Right cardiac atrium (tissue), 5 donors: Measurements from ENCODE around the gene KIF15. TPM values are rescaled to one million over a fixed set of nuclear protein-coding genes. Genes with fewer than 3 reads are reported as not detected.

Experiments
- ATAC-seq, 2 donors: fragments of 200-7000 bp; cut with Tn5 transposase; one replicate each; pipeline versions ENCODE4 v1.8.0 to v1.9.1; 2020; ENCODE audit warnings: moderate library complexity in 2 of 2, mild to moderate bottlenecking in 1 of 2
- DNase-seq, 3 donors: peaks; one replicate each; pipeline ENCODE4 v3.0.0-alpha.2; 2020
- H3K27ac ChIP-seq: one replicate; pipeline ENCODE4 v1.5.1; 2013; ENCODE audit warnings: mild to moderate bottlenecking, low read length, control low read depth, moderate library complexity
- H3K27me3 ChIP-seq: one replicate; pipeline ENCODE4 v1.6.1; 2013; ENCODE audit not compliant: control insufficient read depth, insufficient read depth
- H3K4me1 ChIP-seq: one replicate; pipeline ENCODE4 v1.6.1; 2013; ENCODE audit warnings: low read length; ENCODE audit not compliant: control insufficient read depth, insufficient read depth
- H3K4me3 ChIP-seq: one replicate; pipeline ENCODE4 v1.5.1; 2013; ENCODE audit warnings: low read length, control low read depth
- H3K9me3 ChIP-seq: one replicate; pipeline ENCODE4 v1.6.1; 2013; ENCODE audit warnings: low read length; ENCODE audit not compliant: control insufficient read depth
- WGBS: extraction: QIAGEN DNeasy Blood & Tissue Kit; methylation state at CpG from one replicate; pipeline ENCODE4 v1.1.7; 2013; 5-methylcytosine and 5-hydroxymethylcytosine counted together
- intact Hi-C, 4 donors: fragments of 100-400 bp; cut with DNase I; formaldehyde crosslinking; loops; one replicate each; pipeline versions ENCODE4 v1.11.0 to v1.14.0; 2022 to 2023
- polyA plus RNA-seq: library from polyadenylated mRNA; stranded (reverse); fragments of 200-250 nt; gene quantifications from one replicate; pipeline ENCODE4 v1.2.3, GENCODE V29; 2013
- total RNA-seq, 4 donors: library from RNA; stranded (reverse); fragmentation: NEBNext Ultra II Directional; extraction: Animal tissue kit (Norgen Biotek cat#: 25700); gene quantifications; one replicate each; pipeline ENCODE4 v1.2.1, GENCODE V29; 2021
- donor health status: healthy with polysubstance abuse.
- donor health status: DM: no; HTN: yes; CAD: no.
- donor health status: DM: no; HTN: no; CAD: no.
- donor health status: DM: no; HTN: yes; CAD: no; lungs with severe emphysema.
- donor health status: DM: yes; HTN: yes; CAD: no.

The KIF15 gene
- total and polyA plus RNA-seq, 5 donors: 0.25 to 1.3 (median 0.29) TPM

DNA sequence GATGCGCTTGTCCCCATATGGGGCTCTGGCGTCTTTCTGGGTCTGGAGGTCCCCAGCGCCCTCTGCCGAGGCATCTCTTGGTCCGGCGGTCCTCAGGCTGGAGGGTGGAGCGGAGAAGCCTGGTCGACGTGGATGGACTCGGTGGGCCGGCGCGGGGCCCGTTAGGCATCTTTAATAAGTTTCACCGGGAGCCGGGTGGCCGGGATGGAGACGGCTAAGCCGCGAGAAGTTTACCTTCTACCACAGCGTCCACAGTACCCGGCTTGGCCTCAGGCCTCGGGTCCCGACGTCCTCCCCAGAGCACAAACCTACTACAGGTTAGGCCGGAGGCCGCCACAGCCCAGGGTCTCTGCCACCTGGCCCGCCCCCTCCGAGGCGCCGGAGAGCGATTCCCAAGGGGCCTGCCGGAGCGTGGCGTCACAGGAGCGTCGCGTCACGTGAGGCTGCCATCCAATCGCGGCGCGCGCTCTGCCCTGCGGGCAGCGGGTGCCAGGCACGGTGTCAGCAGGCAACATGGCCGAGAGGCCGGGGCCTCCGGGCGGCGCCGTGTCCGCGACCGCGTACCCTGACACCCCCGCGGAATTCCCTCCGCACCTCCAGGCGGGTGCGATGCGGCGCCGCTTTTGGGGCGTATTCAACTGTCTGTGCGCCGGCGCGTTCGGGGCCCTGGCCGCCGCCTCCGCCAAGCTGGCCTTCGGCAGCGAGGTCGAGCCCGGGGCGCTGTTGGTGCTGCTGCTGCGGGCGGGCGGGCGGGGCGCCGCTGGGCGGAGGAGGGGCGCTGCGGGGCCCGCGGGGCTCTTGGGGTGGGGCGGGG lies 100.0 kb downstream of the KIF15 start, which contains the start of gene TMEM42:
TMEM42 (plus strand) TSS at position 501 of the 814 bp plus-strand sequence; CDS start at position 514, 13 bp downstream.
- peak; percentile 93 to 97 (median 97) for DNase-seq
- no peaks in the 10 kb centered on the region for H3K4me1 ChIP-seq
- H3K27ac ChIP-seq: peak within 1 kb of the TSS; percentile 75
- peak within 1 kb of the TSS; percentile 62 for H3K4me3 ChIP-seq
- no peaks in the 10 kb centered on the region for H3K9me3 ChIP-seq
- WGBS: 2% methylated on average over 90 of the region's 91 CpGs
- H3K27me3 ChIP-seq: no peaks in the 10 kb centered on the region
- intact Hi-C loops: loop anchor here in 1 of 4 donors (10.0 kb wide), 1 partner anchor 97 kb away; the partner anchor contains the start of genes KIAA1143 and KIF15
- peak; percentile 98 to 99 for ATAC-seq

DNA sequence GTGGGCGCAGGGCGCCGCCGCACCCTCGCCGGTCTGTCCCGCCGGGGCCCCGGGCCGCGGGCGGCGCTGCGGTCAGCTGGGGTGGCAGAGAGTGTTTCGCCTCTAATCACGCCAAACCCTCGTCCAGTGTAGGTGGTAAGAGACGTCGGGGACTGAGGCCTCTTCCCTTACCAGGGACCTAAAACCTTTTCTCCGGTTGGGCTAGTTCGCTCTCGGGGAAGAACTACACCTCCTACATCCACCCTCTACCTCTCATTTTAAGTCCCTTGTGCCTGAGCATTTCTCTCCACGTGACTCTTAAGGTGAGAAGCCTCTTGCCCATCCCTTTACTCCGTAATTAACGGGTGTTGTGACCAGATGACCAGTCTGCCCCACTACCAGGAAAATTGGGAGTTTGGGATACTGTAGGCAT lies 100.6 kb downstream of the KIF15 start:
- Histone ChIP-seq H3K27me3 (no peaks in the 10 kb centered on the region), H3K4me1 (no peaks in the 10 kb centered on the region), H3K27ac (peak overlapping the region; percentile 42), H3K9me3 (no peaks in the 10 kb centered on the region), H3K4me3 (peak overlapping the region; percentile 62)
- DNase-seq: no peak
- WGBS: under 1% methylated on average over 25 of the region's 25 CpGs
- ATAC-seq: no peak
- intact Hi-C loops: loop anchor here in 1 of 4 donors (10.0 kb wide), 1 partner anchor 97 kb away; the partner anchor contains the start of genes KIAA1143 and KIF15

DNA sequence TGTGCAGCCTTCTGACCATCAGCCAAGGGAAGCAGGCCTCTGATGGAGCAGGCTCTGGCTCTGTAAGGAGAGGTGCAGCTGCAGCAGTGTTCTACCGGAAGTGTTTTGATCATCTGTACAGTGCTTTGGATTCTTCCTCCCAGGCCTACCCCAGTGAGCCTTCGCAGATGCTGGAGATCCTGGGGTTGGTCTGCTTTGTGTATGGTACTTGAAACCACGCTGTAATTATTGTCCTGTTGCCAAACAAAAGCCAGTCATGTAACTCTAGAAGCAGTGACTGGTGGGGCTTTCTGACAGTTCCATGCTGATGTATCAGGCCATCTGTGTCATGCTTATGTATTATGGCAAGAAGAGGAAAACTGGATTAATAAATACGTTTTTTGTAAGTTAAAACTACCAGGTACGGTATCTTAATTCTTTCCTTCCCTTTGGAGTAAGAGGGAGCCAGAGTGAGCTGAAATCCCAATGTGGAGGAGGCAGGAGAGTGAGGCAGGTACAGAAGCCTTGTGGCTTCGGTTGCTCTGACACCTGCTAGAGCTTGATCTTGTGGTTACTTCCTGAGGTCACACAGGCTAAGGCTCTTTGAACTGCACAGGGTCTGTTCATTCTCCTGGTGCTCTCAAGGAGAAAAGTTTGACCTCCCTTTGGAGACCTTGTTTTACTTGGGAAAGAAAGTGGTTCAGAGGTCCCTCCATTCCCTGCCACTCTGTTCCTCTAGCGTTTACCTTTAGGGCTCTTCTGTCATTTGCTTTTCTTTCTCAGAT lies 103.9 kb downstream of the KIF15 start:
- no peaks in the 10 kb centered on the region for H3K9me3 ChIP-seq
- no peak for DNase-seq
- intact Hi-C loops: loop anchor here in 1 of 4 donors (10.0 kb wide), 1 partner anchor 101 kb away; the partner anchor contains the start of genes KIAA1143 and KIF15
- 91% methylated on average over 7 of the region's 7 CpGs for WGBS
- H3K27me3 ChIP-seq: no peaks in the 10 kb centered on the region
- no peak overlapping the region for H3K27ac ChIP-seq
- ATAC-seq: no peak
- H3K4me3 ChIP-seq: no peak overlapping the region
- no peaks in the 10 kb centered on the region for H3K4me1 ChIP-seq

DNA sequence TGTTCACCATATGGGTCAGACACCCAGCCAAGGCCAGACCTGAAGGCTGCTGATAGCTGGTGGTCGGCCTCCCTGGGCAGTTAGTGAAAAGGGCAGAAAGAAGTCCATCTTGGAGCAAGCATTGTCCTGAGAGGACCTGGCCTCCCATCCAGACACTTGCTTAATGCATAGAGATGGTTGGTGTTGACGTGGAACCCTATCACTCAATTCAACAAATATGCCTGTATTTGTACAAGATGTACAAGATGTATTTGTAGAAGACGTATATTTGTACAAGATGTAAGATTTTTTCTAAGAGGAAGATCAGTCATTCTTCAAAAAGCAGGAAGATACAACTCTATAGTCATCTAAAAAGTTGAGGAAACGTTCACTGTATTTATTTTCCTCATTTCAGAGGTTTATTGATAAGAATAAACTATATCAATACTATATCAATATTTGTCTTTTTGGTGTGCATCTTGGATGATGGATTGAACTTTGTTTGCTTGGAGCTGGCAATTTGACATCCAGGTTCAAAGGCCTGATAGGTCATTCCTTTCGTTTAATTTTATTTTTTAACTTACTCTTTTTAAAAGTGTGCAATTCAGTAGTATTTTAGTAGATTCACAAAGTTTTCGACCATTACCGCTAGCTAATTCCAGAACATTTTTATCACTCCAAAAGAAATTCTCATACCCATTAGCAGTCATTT lies 106.0 kb downstream of the KIF15 start:
- DNase-seq (no peak), ATAC-seq (no peak)
- Histone ChIP-seq H3K9me3 (no peaks in the 10 kb centered on the region), H3K27ac (no peak overlapping the region), H3K4me3 (no peak overlapping the region), H3K4me1 (no peaks in the 10 kb centered on the region), H3K27me3 (no peaks in the 10 kb centered on the region)
- intact Hi-C loops: loop anchor here in 1 of 4 donors (10.0 kb wide), 1 partner anchor 103 kb away; the partner anchor contains the start of genes KIAA1143 and KIF15
- WGBS: 96% methylated on average over 7 of the region's 7 CpGs

DNA sequence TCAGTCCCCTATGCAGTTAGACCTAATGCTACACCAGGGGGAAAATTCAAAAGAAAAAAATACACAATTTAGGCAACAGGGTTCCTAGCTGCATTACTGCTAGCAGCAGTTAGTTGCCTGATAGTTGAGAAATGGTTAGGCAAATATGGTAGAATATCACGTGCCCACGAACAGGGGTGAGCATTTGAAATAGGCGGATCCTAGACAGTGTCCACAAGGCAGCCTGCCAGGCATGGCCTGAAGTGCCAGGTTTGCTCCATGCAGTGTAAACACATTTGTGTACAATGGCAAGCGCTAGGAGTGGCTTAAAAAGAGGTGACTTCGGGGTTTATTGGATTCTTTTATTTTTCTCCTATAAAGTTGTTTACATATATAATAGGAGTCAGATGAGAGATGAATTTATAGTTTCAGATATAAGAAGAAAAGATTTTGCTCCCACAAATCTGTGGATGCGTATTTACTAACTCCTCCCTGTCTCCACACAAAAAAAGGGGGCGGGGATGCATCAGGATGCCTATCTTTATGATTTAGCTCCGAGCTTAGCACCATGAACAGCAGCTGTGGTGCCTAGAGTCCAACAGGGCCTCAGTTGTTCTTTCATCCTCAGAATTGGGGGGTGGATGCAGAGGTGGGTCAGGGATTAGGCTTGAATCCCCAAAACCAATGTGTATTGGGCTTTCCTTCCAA lies 108.9 kb downstream of the KIF15 start:
- 78% methylated on average over 8 of the region's 8 CpGs for whole genome bisulfite sequencing
- H3K27me3 ChIP-seq: no peaks in the 10 kb centered on the region
- intact Hi-C loops: no loop called here

DNA sequence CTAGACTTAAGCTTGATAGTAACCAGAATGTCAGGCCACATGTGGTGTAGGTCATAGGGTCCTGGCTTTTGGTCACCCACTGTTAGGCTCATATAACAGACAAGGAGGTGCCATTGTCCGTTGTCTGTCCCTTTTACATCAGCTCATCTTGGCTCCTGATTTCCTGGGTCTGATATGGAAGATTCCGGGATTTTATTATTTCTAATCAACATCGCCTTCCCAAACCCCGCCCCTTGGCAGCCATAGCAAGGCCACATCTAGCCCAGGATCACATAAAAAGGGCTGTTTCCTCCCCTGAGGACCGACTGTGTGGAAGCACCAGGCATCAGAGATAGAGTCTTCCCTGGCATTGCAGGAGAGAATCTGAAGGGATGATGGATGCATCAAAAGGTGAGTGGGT lies 112.7 kb downstream of the KIF15 start, which contains the start of gene TGM4:
TGM4 (plus strand) TSS at position 301 of the 400 bp plus-strand sequence; CDS start at position 372, 71 bp downstream.
- no peaks in the 10 kb centered on the region for H3K9me3 ChIP-seq
- H3K27ac ChIP-seq: no peak within 1 kb of the TSS
- H3K4me1 ChIP-seq: no peaks in the 10 kb centered on the region
- DNase-seq (no peak), ATAC-seq (no peak)
- 81% methylated on average over 5 of the region's 5 CpGs for WGBS
- no peak within 1 kb of the TSS for H3K4me3 ChIP-seq
- intact Hi-C loops: no loop called here
- no peaks in the 10 kb centered on the region for H3K27me3 ChIP-seq

More for the DNA sequence above, 108.9 kb downstream of the KIF15 start:
- H3K27ac ChIP-seq: no peak overlapping the region
- ATAC-seq (peak in 1 of 2 donors; percentile 29), DNase-seq (no peak)
- H3K4me1 ChIP-seq: no peaks in the 10 kb centered on the region
- no peak overlapping the region for H3K4me3 ChIP-seq
- H3K9me3 ChIP-seq: no peaks in the 10 kb centered on the region

GRCh38 chr3:44875596-44875995 lies 114.0 kb downstream of the KIF15 start:
- ATAC-seq (no peak), DNase-seq (no peak)
- H3K4me3 ChIP-seq: no peak overlapping the region
- H3K27ac ChIP-seq: no peak overlapping the region
- WGBS: 81% methylated on average over 3 of the region's 3 CpGs
- intact Hi-C loops: no loop called here
- H3K4me1 ChIP-seq: no peaks in the 10 kb centered on the region
- no peaks in the 10 kb centered on the region for H3K9me3 ChIP-seq
- no peaks in the 10 kb centered on the region for H3K27me3 ChIP-seq

- no peak overlapping the region for H3K4me3 ChIP-seq
- WGBS: 88% methylated on average over 3 of the region's 3 CpGs
- H3K27ac ChIP-seq: no peak overlapping the region
- ATAC-seq: no peak
- no peaks in the 10 kb centered on the region for H3K9me3 ChIP-seq
- H3K4me1 ChIP-seq: no peaks in the 10 kb centered on the region
- no peaks in the 10 kb centered on the region for H3K27me3 ChIP-seq
- no peak for DNase-seq
- intact Hi-C loops: no loop called here
These were observed 115.7 kb downstream of the KIF15 start for GRCh38 chr3:44877333-44877732.

DNA sequence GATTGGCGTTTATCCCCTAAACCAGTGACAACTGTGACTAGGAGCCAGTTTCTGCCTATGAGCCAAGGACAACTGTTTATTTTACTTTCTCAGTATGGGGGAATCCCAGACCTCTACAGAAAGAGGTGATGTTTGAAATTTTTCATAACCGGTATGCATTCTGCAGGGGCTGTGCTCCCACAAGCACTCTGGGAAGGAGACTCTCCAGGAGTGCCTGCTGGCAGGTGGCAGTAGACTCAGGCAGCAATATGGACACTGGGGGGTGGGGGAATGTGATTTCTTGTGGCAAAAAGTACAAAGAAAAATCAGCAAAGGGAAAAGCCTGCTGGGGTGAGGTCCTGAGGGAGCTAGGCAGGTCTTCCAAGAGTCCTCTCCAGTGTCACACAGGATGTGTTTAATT lies 118.7 kb downstream of the KIF15 start:
- intact Hi-C loops: no loop called here
- 65% methylated on average over 2 of the region's 2 CpGs for WGBS
- Histone ChIP-seq H3K27me3 (no peaks in the 10 kb centered on the region), H3K9me3 (no peaks in the 10 kb centered on the region), H3K4me1 (no peaks in the 10 kb centered on the region), H3K4me3 (no peak overlapping the region), H3K27ac (no peak overlapping the region)
- ATAC-seq (no peak), DNase-seq (no peak)
